DND-41 (cell line): ENCODE measurements around the gene PLD2.

ENCODE experiments used
- CTCF ChIP-seq: IDR thresholded peaks from 2 replicates; pipeline ENCODE4 v1.5.1; 2012; ENCODE audit warnings: borderline replicate concordance, low read length, moderate library complexity, mild to moderate bottlenecking; ENCODE audit not compliant: poor library complexity, severe bottlenecking; ENCODE audit errors: extremely low read depth
- EZH2 ChIP-seq: IDR thresholded peaks from 3 replicates; pipeline ENCODE4 v1.6.1; 2012; ENCODE audit warnings: borderline replicate concordance, low read depth, mild to moderate bottlenecking, moderate library complexity, low read length, inconsistent platforms; ENCODE audit not compliant: severe bottlenecking

- TF ChIP-seq CTCF, result no peak
- TF ChIP-seq EZH2, result no peak
These were observed 42.4 kb upstream of the PLD2 start for GRCh38 chr17:4764595-4764994.
